Measurements from ENCODE around the gene SPOCK1.

SPOCK1 gene

GRCh38 chr5:137357436-137357835 lies 141.7 kb downstream of the SPOCK1 start:
- no peaks in the 10 kb centered on the region for H3K4me1 ChIP-seq (ENCODE audit: insufficient read depth, low read length)
- TF ChIP-seq EZH2 (IDR thresholded peaks at IDR 0.05; ENCODE audit: borderline replicate concordance, low read depth, low read length, severe bottlenecking) (no peak), CTCF (IDR thresholded peaks at IDR 0.05; ENCODE audit: borderline replicate concordance, extremely low read depth, low read length, poor library complexity, severe bottlenecking) (no peak)
- no peaks in the 10 kb centered on the region for H3K79me2 ChIP-seq (ENCODE audit: insufficient read depth, low read length)
- H3K36me3 ChIP-seq (ENCODE audit: insufficient read depth, low read length): no peaks in the 10 kb centered on the region
- no peak overlapping the region for H2AFZ ChIP-seq (ENCODE audit: low read depth, low read length)
- peaks cover under 1% of the 10 kb centered on the region for H3K27me3 ChIP-seq (ENCODE audit: insufficient read depth, low read length, poor library complexity)
- H3K4me3 ChIP-seq (ENCODE audit: low read depth in 1 of 2, low read length in 2 of 2): no peak overlapping the region
- H3K4me2 ChIP-seq (ENCODE audit: insufficient read depth, low read length): no peak overlapping the region
- no peak for DNase-seq
- no peaks in the 10 kb centered on the region for H3K9me3 ChIP-seq (ENCODE audit: insufficient read depth, low read length, severe bottlenecking)
- H3K27ac ChIP-seq (ENCODE audit: low read length): no peak overlapping the region
- H3K9ac ChIP-seq (ENCODE audit: low read depth, low read length): no peak overlapping the region
- ATAC-seq (ENCODE audit: insufficient read depth, low read depth): no peak
- H4K20me1 ChIP-seq (ENCODE audit: insufficient read depth, low read length): no peaks in the 10 kb centered on the region

DNA sequence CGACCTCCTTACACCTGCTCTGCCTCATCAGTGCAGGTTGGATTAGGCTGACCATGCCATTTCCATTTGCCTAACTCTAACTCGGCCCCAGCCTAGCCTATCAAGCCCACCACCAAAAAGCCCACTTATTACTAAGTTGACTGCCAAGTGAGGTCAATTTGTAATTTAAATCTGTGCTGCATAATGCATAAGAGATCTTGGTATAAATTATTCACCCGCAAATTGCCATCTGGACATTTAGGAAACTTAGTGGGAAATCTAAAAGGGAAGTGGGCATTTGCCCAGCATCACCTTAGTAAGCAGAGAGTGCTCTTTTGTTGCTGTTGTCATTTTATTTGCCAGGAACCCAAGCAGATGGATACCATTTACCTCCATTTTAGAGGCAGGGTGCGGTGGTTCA lies 143.0 kb downstream of the SPOCK1 start:
- no peaks in the 10 kb centered on the region for H3K79me2 ChIP-seq (ENCODE audit: insufficient read depth, low read length)
- H3K4me1 ChIP-seq (ENCODE audit: insufficient read depth, low read length): no peaks in the 10 kb centered on the region

DNA sequence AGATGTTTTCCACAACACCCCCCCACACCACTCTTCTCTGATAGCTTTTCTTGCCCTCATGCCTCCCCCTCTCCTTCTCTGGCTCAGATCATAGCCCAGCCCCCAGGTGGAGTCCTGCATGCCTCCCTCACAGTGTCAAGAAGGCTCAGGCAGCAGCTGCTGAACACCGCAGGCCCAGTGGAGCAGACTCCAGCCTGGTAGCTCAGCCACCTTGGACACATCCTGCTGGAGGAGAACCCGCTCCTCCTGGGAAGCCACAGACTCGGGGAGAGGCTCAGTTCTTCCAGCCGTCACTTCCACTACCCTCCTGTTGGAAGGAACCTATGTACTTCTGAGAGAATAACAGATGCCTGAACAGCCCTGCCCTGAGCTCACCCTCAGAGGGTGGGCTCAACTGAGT lies 143.4 kb downstream of the SPOCK1 start:
- no peak for DNase-seq
- H3K4me1 ChIP-seq (ENCODE audit: insufficient read depth, low read length): no peaks in the 10 kb centered on the region
- no peak overlapping the region for H3K9ac ChIP-seq (ENCODE audit: low read depth, low read length)
- no peak overlapping the region for H2AFZ ChIP-seq (ENCODE audit: low read depth, low read length)
- no peak for ATAC-seq (ENCODE audit: insufficient read depth, low read depth)
- H3K27ac ChIP-seq (ENCODE audit: low read length): no peak overlapping the region
- H3K27me3 ChIP-seq (ENCODE audit: insufficient read depth, low read length, poor library complexity): peaks cover 8% of the 10 kb centered on the region
- no peaks in the 10 kb centered on the region for H4K20me1 ChIP-seq (ENCODE audit: insufficient read depth, low read length)
- TF ChIP-seq CTCF (IDR thresholded peaks at IDR 0.05; ENCODE audit: borderline replicate concordance, extremely low read depth, low read length, poor library complexity, severe bottlenecking) (no peak), EZH2 (IDR thresholded peaks at IDR 0.05; ENCODE audit: borderline replicate concordance, low read depth, low read length, severe bottlenecking) (no peak)
- no peak overlapping the region for H3K4me2 ChIP-seq (ENCODE audit: insufficient read depth, low read length)
- no peak overlapping the region for H3K4me3 ChIP-seq (ENCODE audit: low read depth in 1 of 2, low read length in 2 of 2)
- no peaks in the 10 kb centered on the region for H3K79me2 ChIP-seq (ENCODE audit: insufficient read depth, low read length)
- no peaks in the 10 kb centered on the region for H3K9me3 ChIP-seq (ENCODE audit: insufficient read depth, low read length, severe bottlenecking)
- H3K36me3 ChIP-seq (ENCODE audit: insufficient read depth, low read length): no peaks in the 10 kb centered on the region

More for the DNA sequence above, 143.0 kb downstream of the SPOCK1 start:
- no peaks in the 10 kb centered on the region for H4K20me1 ChIP-seq (ENCODE audit: insufficient read depth, low read length)
- H3K27me3 ChIP-seq (ENCODE audit: insufficient read depth, low read length, poor library complexity): peaks cover 8% of the 10 kb centered on the region
- no peaks in the 10 kb centered on the region for H3K36me3 ChIP-seq (ENCODE audit: insufficient read depth, low read length)
- no peak overlapping the region for H3K4me2 ChIP-seq (ENCODE audit: insufficient read depth, low read length)
- H3K27ac ChIP-seq (ENCODE audit: low read length): no peak overlapping the region
- DNase-seq: no peak
- H2AFZ ChIP-seq (ENCODE audit: low read depth, low read length): no peak overlapping the region
- ATAC-seq (ENCODE audit: insufficient read depth, low read depth): no peak
- TF ChIP-seq CTCF (IDR thresholded peaks at IDR 0.05; ENCODE audit: borderline replicate concordance, extremely low read depth, low read length, poor library complexity, severe bottlenecking) (no peak), EZH2 (IDR thresholded peaks at IDR 0.05; ENCODE audit: borderline replicate concordance, low read depth, low read length, severe bottlenecking) (no peak)
- no peak overlapping the region for H3K9ac ChIP-seq (ENCODE audit: low read depth, low read length)
- no peak overlapping the region for H3K4me3 ChIP-seq (ENCODE audit: low read depth in 1 of 2, low read length in 2 of 2)
- H3K9me3 ChIP-seq (ENCODE audit: insufficient read depth, low read length, severe bottlenecking): no peaks in the 10 kb centered on the region

DNA sequence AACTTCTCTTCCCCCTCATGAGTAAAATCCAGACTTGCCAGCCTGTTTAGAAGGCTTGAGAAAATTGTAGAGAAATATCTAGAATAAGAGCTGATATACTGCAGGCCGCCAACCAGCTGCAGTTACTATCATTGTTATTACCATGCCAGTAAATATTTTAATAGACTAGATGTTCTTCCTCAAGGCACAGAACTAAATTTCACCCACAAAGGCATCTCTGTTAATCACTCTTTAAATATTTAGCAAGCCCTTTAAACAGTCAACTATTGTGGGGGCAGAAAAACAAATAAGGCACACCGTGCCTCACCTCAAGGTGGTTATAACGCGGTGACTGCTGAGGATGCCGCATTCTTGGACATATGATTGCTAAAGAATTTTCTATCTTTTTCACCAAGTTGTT lies 147.0 kb downstream of the SPOCK1 start:
- no peaks in the 10 kb centered on the region for H3K36me3 ChIP-seq (ENCODE audit: insufficient read depth, low read length)
- no peak overlapping the region for H3K27ac ChIP-seq (ENCODE audit: low read length)
- H3K79me2 ChIP-seq (ENCODE audit: insufficient read depth, low read length): no peaks in the 10 kb centered on the region
- H3K9me3 ChIP-seq (ENCODE audit: insufficient read depth, low read length, severe bottlenecking): no peaks in the 10 kb centered on the region
- H3K27me3 ChIP-seq (ENCODE audit: insufficient read depth, low read length, poor library complexity): peaks cover 10% of the 10 kb centered on the region
- no peak overlapping the region for H2AFZ ChIP-seq (ENCODE audit: low read depth, low read length)
- no peaks in the 10 kb centered on the region for H4K20me1 ChIP-seq (ENCODE audit: insufficient read depth, low read length)
- no peak for ATAC-seq (ENCODE audit: insufficient read depth, low read depth)
- no peak overlapping the region for H3K4me2 ChIP-seq (ENCODE audit: insufficient read depth, low read length)
- no peak for DNase-seq
- no peak overlapping the region for H3K9ac ChIP-seq (ENCODE audit: low read depth, low read length)
- TF ChIP-seq EZH2 (IDR thresholded peaks at IDR 0.05; ENCODE audit: borderline replicate concordance, low read depth, low read length, severe bottlenecking): no peak
- H3K4me3 ChIP-seq (ENCODE audit: low read depth in 1 of 2, low read length in 2 of 2): no peak overlapping the region
- H3K4me1 ChIP-seq (ENCODE audit: insufficient read depth, low read length): no peaks in the 10 kb centered on the region
